GM19397 (cell line): ENCODE results near the gene BOD1L1.
A peak's percentile ranks its signal among the peaks of the same experiment; 100 is the strongest.

Experiments
- ATAC-seq: cut with Tn5 transposase; IDR thresholded peaks from one replicate; pipeline ENCODE4 v1.9.1; 2021; ENCODE audit warnings: mild to moderate bottlenecking, moderate library complexity; ENCODE audit not compliant: unreplicated experiment

Gene BOD1L1

DNA sequence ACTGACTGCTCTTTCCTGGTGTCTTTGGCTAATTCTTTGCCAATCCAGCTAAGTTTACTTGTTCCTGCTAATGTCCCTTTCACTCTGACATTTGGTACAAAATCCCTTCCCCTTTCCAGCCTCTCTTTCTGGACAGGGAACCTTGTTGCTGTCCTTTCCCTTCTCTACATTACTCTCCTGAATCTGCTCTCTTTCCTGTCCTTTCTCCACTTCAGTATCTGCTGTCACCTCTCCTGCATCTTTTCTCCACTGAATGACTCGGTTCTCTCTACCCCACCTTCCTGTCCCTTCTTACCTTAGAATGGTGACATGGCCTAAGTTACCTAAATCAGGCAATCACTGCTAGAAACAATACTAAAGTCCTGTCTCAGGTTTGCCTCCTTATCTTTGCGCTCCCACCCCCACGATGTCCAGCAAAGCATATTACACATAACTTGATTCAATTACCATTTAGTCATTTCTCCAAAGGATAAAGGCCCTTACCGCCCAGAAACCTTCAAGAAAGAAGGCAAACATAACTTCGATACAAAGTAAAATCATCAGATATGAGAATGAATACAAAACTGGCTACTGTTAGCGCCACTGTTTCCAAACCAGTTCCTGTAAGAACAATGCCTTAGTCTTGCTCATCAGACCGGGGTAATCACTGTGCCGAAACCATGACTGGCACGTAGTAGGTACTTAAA lies 890 bp downstream of the BOD1L1 start:
- no peak for ATAC-seq

DNA sequence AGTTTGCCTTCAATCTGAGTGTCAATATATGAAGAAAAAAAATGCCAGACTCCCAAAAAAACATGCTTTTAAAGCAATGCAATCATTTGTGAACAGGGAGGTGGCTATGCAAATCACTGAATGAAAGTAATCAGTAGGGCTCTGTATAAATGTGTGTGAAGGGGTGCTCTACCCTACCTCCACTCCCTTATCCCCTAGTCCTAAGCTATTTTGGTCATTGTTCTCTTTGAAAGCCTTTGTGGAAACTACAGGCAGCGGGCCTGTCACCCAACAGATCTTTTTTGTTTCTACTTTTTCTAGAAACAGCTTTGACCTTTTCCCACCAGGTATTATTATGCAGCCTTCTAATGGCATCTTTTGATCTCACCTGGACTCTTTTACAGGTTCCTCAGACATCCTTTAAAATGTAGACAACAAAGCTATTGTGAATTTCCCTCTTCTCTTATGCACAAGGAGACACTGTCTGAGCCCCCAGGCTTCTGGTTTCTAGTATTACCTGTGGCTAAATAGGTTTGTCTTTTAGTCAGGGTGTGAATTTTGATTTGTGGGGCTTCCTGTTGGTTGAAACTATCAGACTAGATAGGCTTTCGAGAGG lies 9.2 kb downstream of the BOD1L1 start:
- no peak for ATAC-seq

DNA sequence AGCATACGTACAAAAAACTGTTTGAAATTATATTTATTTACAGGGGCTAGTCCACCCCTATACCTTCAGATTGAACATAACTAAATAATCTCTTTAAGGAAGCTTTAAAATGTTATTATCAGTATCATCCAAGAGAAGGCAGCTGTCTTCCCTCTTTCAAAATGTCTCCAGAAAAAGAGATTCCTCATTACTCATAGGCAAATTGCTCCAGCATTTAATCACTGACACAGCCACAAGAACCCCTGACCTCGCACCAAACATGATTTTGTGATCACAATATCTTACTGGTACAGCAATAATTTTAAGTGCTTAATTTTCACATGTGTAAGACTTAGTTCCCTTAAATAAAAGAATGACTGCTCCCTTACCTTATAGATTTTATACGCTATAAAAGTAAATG lies 9.7 kb downstream of the BOD1L1 start:
- no peak for ATAC-seq

DNA sequence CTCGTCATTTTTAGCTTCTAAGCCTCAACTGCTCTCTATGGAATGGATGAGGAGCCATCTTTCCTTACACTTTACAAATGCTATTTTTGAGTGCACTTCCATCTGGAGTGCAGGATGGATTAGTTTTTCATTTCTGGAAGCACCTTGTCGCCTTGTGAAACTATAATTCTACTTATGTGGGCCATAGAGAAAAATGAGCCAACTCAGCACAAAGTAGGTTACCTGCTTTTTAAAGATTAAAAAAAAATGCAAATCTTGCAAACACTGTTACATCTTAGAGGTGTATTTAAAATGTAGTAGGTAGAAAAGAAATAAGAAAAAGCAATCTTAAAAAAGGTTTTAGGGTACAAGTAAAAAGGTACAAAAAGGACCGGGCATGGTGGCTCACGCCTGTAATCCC lies 10.9 kb downstream of the BOD1L1 start:
- no peak for ATAC-seq

DNA sequence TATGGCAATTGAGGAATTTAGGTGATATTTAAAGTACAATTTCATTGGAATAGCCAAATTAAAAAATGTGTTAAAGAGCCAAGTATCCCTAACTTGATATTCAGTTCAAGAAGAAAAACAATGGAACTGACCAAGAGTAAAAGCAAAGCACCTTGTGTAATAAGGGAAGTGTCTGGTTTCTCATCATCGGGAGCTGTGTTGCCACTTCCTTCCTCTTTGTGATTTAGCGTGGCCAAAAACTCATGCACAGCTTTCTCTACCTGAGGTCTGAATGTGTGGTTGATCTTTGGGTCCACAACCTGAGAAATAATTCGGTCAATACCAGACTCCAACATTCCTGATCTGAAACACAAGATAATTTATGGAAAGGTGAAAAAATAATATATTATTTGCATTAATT lies 12.4 kb downstream of the BOD1L1 start:
- ATAC-seq = peak; percentile 51

DNA sequence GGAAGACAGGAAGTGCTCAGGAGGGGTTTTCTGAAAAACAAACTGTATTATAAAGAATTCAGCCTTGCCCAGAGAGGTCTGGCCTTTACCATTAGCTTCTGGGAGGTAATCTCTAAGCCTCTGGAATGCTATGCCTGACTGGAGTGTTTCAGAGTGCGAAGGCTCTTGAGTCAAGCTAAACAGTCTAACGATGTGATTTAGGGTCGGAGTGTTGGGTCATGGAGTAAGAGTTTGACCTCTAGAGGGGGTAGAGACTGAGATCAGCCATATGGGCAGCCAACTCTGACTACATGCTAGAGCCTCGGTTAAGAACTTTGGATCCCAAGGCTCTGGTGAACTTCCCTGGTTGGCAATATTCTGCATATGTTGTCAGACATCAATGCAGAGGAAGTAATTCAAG lies 15.0 kb downstream of the BOD1L1 start:
- ATAC-seq = no peak

DNA sequence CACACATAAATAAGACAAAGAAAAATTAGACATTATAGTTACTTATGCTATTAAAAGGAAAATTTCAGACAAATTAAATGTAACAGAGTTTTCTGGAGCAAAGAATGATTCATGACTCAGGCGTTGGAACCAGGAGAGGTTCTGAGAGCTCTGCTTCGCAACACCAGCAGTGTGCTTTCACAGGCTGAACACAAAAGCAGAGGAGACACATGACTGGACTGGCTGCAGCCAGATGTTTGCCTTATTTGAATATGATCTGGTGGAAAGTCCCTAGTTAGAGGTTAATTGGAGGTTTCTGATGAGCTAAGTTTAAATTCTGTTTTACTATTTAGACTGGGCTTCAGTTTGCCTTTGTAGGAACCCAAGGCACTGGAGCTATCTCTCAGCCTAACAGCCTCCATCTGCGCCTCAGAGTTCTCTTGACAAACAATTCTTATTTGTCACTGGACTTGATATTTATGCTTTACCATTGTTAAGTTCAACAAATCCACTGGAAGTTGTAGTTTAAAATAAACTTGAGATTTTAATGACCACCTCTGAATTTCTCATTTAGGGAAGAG lies 16.2 kb downstream of the BOD1L1 start:
- ATAC-seq = peak; percentile 94

DNA sequence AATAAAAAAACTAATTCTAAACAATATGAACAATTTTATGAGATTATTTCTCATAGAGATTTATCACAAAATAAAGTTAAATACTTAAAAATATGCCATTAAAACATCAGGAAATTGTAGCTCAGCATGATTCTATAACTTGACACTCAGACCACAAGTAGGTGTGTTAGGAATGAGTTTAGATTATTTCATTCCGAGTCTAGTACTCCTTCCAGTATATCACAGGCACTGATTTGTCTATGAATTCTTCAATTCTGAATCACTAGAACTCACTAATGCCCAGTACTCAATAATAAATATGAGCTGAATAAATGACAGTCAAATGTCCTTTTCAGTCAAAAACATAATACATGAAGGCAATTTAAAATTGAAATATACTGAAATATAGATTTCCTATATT lies 22.2 kb downstream of the BOD1L1 start:
- ATAC-seq = no peak

DNA sequence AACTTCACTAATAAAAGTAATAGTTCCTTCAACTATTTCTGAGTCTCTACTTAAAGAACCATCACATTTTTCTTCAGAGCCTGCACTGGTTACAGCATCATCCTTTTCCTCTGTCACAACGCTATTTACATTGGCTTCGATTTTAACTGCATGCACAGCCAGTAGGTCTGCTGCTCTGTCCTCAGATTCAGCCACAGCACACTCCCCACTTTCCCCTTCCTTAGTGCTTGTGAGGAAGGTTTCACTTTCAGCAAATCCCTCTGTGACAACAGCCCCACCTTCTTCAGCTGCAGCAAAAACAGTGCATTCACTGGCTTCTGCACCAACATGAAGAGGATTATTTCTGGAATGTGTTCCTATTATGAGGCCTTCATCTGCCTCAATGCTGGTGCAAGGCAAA lies 25.7 kb downstream of the BOD1L1 start:
- ATAC-seq = no peak

DNA sequence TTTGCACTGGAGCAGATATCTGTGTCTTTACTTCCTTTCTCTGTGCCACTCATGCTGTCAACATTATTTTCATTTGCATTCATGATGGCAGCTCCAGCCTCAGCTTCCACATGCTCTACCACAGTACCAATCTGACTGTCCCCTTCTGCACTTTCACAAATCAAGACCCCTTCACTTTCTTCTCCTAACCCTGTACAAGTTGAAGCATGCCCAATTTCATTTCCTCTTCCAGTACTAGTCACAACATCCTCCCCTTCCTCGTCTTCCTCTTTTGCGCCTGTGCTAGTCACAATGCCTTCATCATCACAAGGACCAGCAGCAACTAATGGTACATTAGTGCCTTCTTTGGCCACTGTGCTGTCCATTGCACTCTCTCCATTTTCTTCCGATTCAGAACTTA lies 26.5 kb downstream of the BOD1L1 start:
- peak; percentile 62 for ATAC-seq

DNA sequence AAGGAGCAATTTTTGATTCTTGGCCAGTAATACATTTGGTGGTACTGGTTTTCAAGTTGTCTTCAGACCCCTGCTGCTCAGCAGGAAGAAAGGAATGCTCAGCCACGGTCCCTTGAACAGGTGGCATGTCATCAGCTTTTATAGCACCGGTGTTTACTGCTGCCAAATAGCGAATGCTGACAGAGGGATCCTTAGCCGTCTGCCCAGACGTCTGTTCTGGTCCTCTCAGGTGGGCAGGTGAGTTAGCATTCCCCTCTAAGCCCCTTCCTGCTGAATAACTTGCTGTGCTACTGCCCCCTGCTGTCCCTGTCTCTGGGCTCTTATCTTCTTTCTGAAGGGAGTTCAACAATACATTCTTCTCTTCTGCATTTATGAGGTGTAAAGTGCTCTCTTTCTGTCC lies 28.4 kb downstream of the BOD1L1 start:
- no peak for ATAC-seq

DNA sequence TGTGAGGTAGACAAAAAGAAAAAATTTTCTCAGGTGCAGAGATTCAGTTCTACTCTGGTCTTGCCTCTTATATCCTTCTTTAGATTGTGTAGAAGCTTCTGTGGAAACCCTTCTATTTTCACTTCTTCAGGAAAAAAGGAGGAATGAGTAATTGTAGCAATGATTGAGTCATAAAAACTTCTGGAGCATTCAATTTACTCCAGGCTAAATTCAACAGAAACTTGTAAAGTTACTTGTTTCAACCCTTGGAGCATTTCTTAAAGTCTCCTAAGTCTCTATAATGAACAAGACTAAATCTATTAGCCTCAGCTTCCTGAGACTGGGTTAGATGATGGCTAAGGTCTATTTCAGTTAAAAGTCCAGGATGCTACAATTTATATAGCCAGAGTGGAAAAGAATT lies 29.9 kb downstream of the BOD1L1 start:
- ATAC-seq = no peak

DNA sequence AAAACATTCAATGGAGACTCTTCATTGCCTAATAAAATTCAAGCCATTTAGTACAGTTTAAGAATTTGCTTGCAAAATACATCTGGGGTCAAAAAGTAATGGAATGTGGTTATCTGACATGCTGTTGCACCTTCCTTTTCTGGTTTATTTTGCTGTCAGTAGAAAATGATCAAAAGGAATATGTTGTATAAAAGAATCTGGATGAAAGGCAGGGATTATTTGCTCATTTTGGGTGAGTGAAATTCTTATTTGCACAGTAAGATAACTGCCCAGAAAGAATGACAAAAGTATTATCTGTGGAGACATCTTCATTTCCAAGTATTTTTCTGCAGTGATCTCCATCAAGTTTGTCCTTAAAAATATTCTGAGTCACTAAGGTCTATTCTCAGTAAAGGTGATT lies 30.4 kb downstream of the BOD1L1 start:
- no peak for ATAC-seq

DNA sequence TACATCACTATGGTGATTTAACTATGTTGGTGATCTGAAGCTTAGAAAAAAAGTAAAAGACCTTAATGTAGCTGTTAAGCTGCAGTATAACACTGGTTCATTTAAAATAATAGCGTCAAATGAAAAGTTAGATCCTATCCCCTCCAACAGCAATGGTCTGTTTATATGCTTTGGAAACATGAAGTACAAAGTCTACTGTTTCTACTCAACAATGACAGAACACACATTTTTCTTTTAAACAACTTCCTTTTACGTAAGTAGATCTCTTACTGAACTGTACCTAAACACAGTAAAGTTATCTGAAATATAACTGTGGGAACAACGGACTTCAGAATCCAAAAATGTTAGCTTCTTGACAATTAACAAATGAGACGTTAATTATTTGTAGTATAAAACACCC lies 35.3 kb downstream of the BOD1L1 start:
- ATAC-seq = no peak

DNA sequence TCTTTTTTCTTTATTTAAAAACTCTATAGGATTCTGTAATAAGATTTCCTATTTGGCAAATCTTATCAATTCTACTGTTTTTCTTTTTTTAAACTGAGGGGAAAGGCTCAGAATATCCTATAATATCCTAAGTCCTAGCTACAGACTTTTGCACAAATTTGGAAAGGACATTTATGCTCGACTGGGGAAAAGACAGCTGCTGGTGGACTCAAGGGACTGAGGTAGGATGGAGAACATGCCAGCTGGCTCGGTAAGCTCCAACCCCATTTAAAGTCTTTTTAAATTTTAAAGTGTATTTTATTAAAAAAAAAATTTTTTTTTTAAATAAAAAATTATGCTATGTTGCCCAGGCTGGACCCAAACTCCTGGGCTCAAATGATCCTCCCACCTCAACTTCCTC lies 36.8 kb downstream of the BOD1L1 start:
- ATAC-seq = no peak

DNA sequence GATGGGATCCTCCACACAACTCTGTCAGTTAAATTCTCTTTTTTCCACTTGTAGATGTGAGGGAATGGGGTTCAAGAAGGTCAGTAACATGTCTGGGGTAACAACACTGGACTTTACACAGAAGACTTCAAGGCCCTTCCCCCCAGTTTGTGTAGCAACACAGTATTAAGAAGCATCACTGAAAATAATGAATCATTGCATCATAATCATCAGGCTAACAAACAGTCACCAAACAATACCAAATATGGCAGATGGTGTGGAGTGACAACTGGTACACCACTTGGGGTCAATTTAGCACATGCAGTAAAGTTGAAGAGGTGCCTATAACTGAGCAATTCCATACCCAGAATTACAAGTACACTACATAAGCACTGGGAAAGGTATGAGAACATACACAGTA lies 38.6 kb downstream of the BOD1L1 start:
- ATAC-seq = no peak

DNA sequence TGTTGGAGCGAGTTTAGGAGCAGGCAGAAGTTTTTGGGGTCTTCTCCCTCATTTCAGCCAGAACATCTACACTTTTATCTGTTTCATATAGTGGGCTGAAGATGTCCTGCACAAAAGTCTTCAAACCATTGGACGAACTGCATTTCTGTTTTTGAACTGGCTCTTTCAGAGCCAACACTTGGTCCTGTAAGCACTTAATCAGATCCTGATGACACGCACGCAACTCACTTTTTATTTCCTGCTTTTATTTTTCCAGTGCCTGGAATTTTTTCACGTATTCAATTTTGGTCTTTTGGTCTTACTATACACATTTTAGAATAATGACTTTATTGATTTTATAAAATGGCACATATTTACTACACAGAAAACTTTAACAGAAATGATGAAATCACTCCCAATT lies 43.0 kb downstream of the BOD1L1 start:
- no peak for ATAC-seq

DNA sequence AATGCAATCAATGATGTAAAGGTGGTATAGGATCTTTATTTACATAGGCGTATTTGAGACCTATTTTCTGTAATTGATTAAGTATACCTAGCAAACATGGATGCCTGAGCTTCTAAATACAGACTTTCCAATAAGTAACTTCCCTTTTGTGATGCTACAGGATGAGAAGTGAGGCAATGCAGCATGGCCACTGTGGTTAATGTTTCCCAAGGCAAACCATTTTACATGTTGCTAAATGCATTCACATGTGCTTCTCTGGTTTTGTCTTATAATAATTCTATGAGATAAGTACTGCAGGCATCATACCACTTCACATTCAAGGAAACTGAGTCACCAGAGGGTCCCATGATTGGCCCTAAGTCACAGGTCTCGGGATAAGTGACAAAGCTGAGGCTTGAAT lies 47.5 kb downstream of the BOD1L1 start:
- no peak for ATAC-seq

DNA sequence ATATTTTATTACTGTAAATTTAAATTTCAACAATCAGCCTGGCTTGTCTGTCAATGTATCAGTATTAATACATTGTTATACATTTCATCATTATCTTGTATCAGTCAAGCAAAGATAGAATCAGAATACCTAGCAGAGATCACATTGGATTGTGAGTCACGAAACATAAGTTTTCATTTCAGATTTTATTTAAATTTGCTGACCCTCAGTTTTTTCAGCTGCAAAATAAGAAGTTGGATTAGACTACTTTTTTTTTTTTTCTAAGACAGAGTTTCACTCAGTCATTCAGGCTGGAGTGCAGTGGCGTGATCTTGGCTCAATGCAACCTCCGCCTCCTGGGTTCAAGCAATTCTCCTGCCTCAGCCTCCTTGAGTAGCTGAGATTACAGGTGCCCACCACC lies 49.9 kb downstream of the BOD1L1 start:
- no peak for ATAC-seq

DNA sequence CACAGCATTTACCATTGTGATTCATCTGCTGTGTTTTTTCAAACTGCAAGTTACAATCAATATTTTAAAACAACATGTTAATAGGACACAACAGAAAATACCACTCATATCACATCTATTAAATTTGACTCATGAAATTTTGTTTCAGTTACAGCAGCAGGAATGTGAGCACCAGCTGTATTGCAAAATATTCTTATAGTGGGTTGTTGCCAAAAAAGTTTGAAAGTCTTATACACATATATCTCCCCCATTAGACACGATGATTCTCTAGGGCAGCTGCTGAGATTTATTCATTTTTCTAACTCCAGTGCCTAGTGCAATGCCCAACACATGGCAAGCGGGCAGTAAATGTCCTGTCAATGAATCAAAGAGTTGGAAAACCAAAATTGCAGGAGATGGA lies 56.6 kb downstream of the BOD1L1 start:
- no peak for ATAC-seq

DNA sequence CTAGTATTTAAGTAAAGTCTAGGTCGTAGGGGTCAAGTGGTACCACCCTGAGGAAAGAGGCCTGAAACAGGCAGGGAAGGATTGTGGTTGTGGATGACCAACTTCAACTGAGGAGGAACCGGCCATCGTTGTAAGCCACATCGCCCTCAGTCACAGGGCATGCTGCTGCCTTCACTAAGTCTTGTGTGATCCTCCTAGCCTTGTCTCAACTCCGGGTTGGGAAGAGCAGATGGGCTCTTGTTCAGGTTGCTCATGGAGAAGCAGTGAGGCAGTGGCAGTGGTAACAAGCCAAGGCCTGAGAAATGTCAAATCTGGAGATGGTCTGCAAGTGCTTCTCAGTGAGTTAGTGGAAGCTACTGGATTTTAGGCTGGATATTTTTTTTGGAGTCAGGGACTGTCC lies 60.4 kb downstream of the BOD1L1 start:
- no peak for ATAC-seq

DNA sequence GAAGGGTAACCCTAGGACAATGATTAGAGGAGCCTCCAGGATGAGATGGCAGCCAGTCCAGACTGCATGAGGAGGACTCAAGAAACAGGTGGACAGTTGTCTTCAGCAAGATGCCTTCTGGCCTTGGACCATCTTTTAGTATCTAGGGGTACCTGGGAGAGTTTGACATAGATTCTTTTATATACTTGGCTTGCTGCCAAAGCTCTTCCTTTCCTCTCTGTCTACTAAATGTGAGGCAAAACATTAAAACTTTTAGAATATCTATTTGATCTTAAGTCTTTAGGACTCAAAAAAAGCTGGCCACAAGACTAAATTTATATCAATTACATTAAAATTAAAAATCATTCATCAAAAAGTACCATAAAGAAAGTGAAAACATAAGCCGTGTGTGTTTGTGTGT lies 64.6 kb downstream of the BOD1L1 start:
- no peak for ATAC-seq

DNA sequence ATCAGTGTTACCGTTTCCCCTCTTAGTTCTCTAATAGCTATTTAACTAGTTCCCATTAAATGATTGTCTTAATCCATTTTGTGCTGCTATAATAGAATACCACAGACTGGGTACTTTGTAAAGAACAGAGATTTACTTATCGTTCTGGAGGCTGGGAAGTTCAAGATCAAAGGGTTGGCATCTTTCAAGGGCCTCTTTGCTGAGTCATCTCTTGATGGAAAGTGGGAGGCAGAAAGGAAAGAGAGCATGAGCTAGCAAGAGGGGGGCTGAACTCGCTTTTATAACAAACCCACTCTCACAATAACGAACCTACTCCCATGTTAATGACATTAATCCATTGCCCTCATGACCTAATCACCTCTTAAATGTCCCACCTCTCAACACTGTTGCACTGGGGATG lies 65.9 kb downstream of the BOD1L1 start:
- no peak for ATAC-seq
